ENCODE data around the gene AK4. TPM values are rescaled to one million over a fixed set of nuclear protein-coding genes. Genes with fewer than 3 reads are reported as not detected.

AK4 gene
- total RNA-seq, 4 donors from 2014 or later = 39.6 to 72.7 (median 60.7) TPM

GRCh38 chr1:65195495-65196417 lies 47.8 kb downstream of the AK4 start:
- Histone ChIP-seq H3K36me3 (peaks cover 0 to 33% of the 10 kb centered on the region in 2 donors), H3K27me3 (no peaks in the 10 kb centered on the region), H3K4me3 (no peak overlapping the region), H3K4me1 (peaks cover 0 to 20% (median 0%) of the 10 kb centered on the region in 3 donors), H3K27ac (no peak overlapping the region), H3K9me3 (no peaks in the 10 kb centered on the region)
- 52 to 79% methylated on average over 6 to 7 of the region's 9 CpGs for WGBS, 2 donors (ENCODE audit: low coverage in 1 of 2)
- no peak for TF ChIP-seq CTCF (IDR thresholded peaks at IDR 0.05)
- TF ChIP-seq POLR2A (IDR thresholded peaks at IDR 0.05) = no peak
- TF ChIP-seq POLR2AphosphoS5 (IDR thresholded peaks at IDR 0.05) = no peak
- no peak for TF ChIP-seq EP300 (IDR thresholded peaks at IDR 0.05)
- ATAC-seq = no peak

DNA sequence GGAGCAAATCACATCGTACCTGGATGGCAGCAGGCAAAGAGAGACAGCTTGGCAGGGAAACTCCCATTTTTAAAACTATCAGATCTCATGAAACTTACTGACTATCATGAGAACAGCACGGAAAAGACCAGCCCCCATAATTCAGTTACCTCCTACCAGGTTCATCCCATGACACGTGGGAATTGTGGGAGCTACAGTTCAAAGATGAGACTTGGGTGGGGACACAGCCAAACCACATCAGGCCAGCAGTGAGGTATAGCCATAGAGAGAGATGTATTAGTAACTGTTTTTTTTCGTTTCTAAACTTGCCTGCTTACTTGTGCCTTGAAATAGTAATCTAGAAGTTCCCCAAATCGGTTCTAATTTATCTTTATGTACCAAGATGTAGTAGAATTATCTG lies 48.9 kb downstream of the AK4 start:
- 79 to 95% methylated on average over 3 to 4 of the region's 5 CpGs for WGBS, 2 donors (ENCODE audit: low coverage in 1 of 2)
- ATAC-seq = no peak
- no peaks in the 10 kb centered on the region for H3K27me3 ChIP-seq
- TF ChIP-seq POLR2A (IDR thresholded peaks at IDR 0.05) = no peak
- no peak for TF ChIP-seq EP300 (IDR thresholded peaks at IDR 0.05)
- no peak for TF ChIP-seq POLR2AphosphoS5 (IDR thresholded peaks at IDR 0.05)
- no peak for TF ChIP-seq CTCF (IDR thresholded peaks at IDR 0.05)
- H3K4me3 ChIP-seq = no peak overlapping the region
- H3K4me1 ChIP-seq = peaks cover 0 to 20% (median 0%) of the 10 kb centered on the region in 3 donors
- no peak overlapping the region for H3K27ac ChIP-seq
- H3K9me3 ChIP-seq = no peaks in the 10 kb centered on the region
- H3K36me3 ChIP-seq = peaks cover 0 to 29% of the 10 kb centered on the region in 2 donors

DNA sequence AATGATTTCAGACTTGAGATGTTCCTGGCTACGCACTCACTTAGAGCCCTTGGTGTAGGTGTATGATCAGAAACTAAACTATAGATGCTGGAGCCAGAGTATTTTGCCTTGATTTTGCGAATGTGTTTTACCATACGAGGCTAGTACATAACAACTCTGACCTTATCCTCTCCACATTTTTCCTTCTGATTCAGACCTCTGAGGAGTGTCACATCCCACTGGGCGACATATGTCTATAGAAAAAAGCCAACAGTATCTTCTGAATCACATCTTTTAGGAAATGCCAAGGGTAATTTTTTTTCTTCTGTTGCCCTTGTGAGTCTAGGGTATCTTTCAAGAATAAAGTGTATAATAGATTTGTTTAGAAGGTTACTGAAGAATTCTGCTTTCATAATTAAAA lies 49.6 kb downstream of the AK4 start:
- Histone ChIP-seq H3K4me1 (peaks cover 0 to 20% (median 0%) of the 10 kb centered on the region in 3 donors), H3K9me3 (no peaks in the 10 kb centered on the region), H3K36me3 (peaks cover 0 to 22% of the 10 kb centered on the region in 2 donors), H3K27me3 (no peaks in the 10 kb centered on the region), H3K27ac (no peak overlapping the region), H3K4me3 (no peak overlapping the region)
- 76 to 77% methylated on average over 3 to 4 of the region's 4 CpGs for WGBS, 2 donors (ENCODE audit: low coverage in 1 of 2)
- ATAC-seq = no peak
- TF ChIP-seq EP300 (IDR thresholded peaks at IDR 0.05) (no peak), POLR2AphosphoS5 (IDR thresholded peaks at IDR 0.05) (no peak), POLR2A (IDR thresholded peaks at IDR 0.05) (no peak), CTCF (IDR thresholded peaks at IDR 0.05) (no peak)

- TF ChIP-seq POLR2AphosphoS5 (IDR thresholded peaks at IDR 0.05) (no peak), POLR2A (IDR thresholded peaks at IDR 0.05) (no peak), CTCF (IDR thresholded peaks at IDR 0.05) (no peak), EP300 (IDR thresholded peaks at IDR 0.05) (no peak)
- ATAC-seq = peak; percentile 36
- no peak overlapping the region for H3K4me3 ChIP-seq
- H3K36me3 ChIP-seq = peaks cover 0 to 17% of the 10 kb centered on the region in 2 donors
- no peak overlapping the region for H3K27ac ChIP-seq
- H3K9me3 ChIP-seq = no peaks in the 10 kb centered on the region
- H3K4me1 ChIP-seq = peaks cover 0 to 20% (median 0%) of the 10 kb centered on the region in 3 donors
- 17 to 40% methylated on average over 1 of the region's 1 CpG for WGBS, 2 donors (ENCODE audit: low coverage in 1 of 2)
- no peaks in the 10 kb centered on the region for H3K27me3 ChIP-seq
Observed at GRCh38 chr1:65198096-65198495, 50.1 kb downstream of the AK4 start.

DNA sequence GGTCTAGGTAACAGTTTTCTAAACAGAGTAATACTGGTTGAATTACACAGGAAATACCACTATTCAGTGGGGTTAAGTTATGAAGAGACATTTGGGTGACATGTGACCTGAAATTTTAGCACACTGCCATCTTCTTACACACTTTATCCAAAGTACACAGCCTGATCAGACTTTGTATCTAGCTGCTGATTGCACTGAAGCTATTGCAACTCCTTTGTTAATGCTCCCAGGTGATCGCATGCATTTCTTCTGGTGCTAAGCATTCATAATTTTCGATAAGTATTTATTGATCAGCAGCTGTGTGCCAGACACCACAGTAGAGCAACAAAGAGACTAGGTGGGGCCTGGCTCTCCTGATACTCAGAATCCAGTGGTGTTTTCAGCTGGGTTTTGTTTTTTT lies 52.4 kb downstream of the AK4 start:
- peaks cover 0 to 8% of the 10 kb centered on the region in 2 donors for H3K36me3 ChIP-seq
- TF ChIP-seq POLR2AphosphoS5 (IDR thresholded peaks at IDR 0.05) (no peak), EP300 (IDR thresholded peaks at IDR 0.05) (no peak), POLR2A (IDR thresholded peaks at IDR 0.05) (no peak), CTCF (IDR thresholded peaks at IDR 0.05) (no peak)
- peaks cover 0 to 18% (median 0%) of the 10 kb centered on the region in 3 donors for H3K4me1 ChIP-seq
- 94 to 100% methylated on average over 2 of the region's 2 CpGs for WGBS, 2 donors (ENCODE audit: low coverage in 1 of 2)
- H3K27ac ChIP-seq = no peak overlapping the region
- no peak overlapping the region for H3K4me3 ChIP-seq
- no peaks in the 10 kb centered on the region for H3K9me3 ChIP-seq
- H3K27me3 ChIP-seq = no peaks in the 10 kb centered on the region
- ATAC-seq = no peak

Data from gastroesophageal sphincter (tissue), 4 donors.